Ishikawa (cell line): Measurements from ENCODE around the gene PDCD6IP.

Experiments
- CEBPB ChIP-seq: IDR thresholded peaks from 2 replicates; pipeline ENCODE4 v1.6.1; 2012
- CREB1 ChIP-seq: IDR thresholded peaks from 2 replicates; pipeline ENCODE4 v1.6.1; 2012; ENCODE audit warnings: low read depth
- EGR1 ChIP-seq: IDR thresholded peaks from 2 replicates; pipeline ENCODE4 v1.6.1; 2012
- EP300 ChIP-seq: IDR thresholded peaks from 2 replicates; pipeline ENCODE4 v1.6.1; 2012; ENCODE audit warnings: borderline replicate concordance
- FOXM1 ChIP-seq: IDR thresholded peaks from 2 replicates; pipeline ENCODE4 v1.6.1; 2012; ENCODE audit warnings: low read depth, borderline replicate concordance
- MAX ChIP-seq: IDR thresholded peaks from 2 replicates; pipeline ENCODE4 v1.6.1; 2012
- NFIC ChIP-seq: IDR thresholded peaks from 2 replicates; pipeline ENCODE4 v1.6.1; 2012
- RAD21 ChIP-seq: IDR thresholded peaks from 2 replicates; pipeline ENCODE4 v1.6.1; 2012; ENCODE audit warnings: low read depth
- REST ChIP-seq: IDR thresholded peaks from 2 replicates; pipeline ENCODE4 v1.6.1; 2012; ENCODE audit warnings: low read depth, mild to moderate bottlenecking
- TAF1 ChIP-seq: IDR thresholded peaks from 2 replicates; pipeline ENCODE4 v1.6.1; 2012; ENCODE audit warnings: low read depth, mild to moderate bottlenecking
- TCF12 ChIP-seq: IDR thresholded peaks from 2 replicates; pipeline ENCODE4 v1.6.1; 2012; ENCODE audit warnings: low read depth
- TEAD4 ChIP-seq: IDR thresholded peaks from 2 replicates; pipeline ENCODE4 v1.6.1; 2012
- USF1 ChIP-seq: IDR thresholded peaks from 2 replicates; pipeline ENCODE4 v1.6.1; 2012
- YY1 ChIP-seq: IDR thresholded peaks from 2 replicates; pipeline ENCODE4 v1.6.1; 2012; ENCODE audit warnings: low read depth
- ZBTB7A ChIP-seq: IDR thresholded peaks from 2 replicates; pipeline ENCODE4 v1.6.1; 2012; ENCODE audit warnings: low read depth

The PDCD6IP gene

GRCh38 chr3:33897306-33897705 is 98.9 kb downstream of the PDCD6IP start:
- TF ChIP-seq TCF12 (no peak), MAX (no peak), YY1 (no peak), REST (no peak), EP300 (no peak), CREB1 (no peak), NFIC (no peak), FOXM1 (no peak), TAF1 (no peak), USF1 (no peak), ZBTB7A (no peak), EGR1 (no peak), CEBPB (no peak), RAD21 (no peak), TEAD4 (no peak)

- TF ChIP-seq FOXM1 (no peak), CREB1 (no peak), TEAD4 (no peak), ZBTB7A (no peak), EP300 (no peak)
These were observed 100.5 kb downstream of the PDCD6IP start for GRCh38 chr3:33898901-33899300.

GRCh38 chr3:33900440-33900808 is 102.0 kb downstream of the PDCD6IP start:
- TF ChIP-seq EP300 (no peak), NFIC (no peak), CEBPB (no peak), TCF12 (no peak), YY1 (no peak), REST (no peak), FOXM1 (no peak), CREB1 (no peak), TEAD4 (no peak), MAX (no peak), ZBTB7A (no peak), RAD21 (no peak), EGR1 (no peak), USF1 (no peak), TAF1 (no peak)

GRCh38 chr3:33900809-33901505 is 102.5 kb downstream of the PDCD6IP start:
- TF ChIP-seq USF1 (no peak), REST (no peak), TCF12 (no peak), FOXM1 (no peak), ZBTB7A (no peak), MAX (no peak), EP300 (no peak), RAD21 (no peak), TEAD4 (no peak), YY1 (no peak), EGR1 (no peak), CEBPB (no peak), TAF1 (no peak), NFIC (no peak), CREB1 (no peak)
